ENCODE measurements around the gene REXO5. TPM values are rescaled to one million over a fixed set of nuclear protein-coding genes. Genes with fewer than 3 reads are reported as not detected.
"Not testable (repeated sequence)": the region's sequence is repeated elsewhere in the genome, so short reads cannot be mapped to it uniquely, and the experiment has no call there.

Gene REXO5
- polyA plus RNA-seq, 6 donors from 2014 or later: not detected

- not testable (repeated sequence) for ATAC-seq (ENCODE audit: low read depth in 2 of 2); H3K27me3 Mint-ChIP-seq; DNase-seq; H3K9me3 Mint-ChIP-seq; H3K4me3 Mint-ChIP-seq; H3K27ac Mint-ChIP-seq; H3K4me1 Mint-ChIP-seq
- peaks cover 7 to 12% of the 10 kb centered on the region in 2 donors for H3K36me3 Mint-ChIP-seq
Measured at GRCh38 chr16:20860995-20861394, 54.7 kb downstream of the REXO5 start.

DNA sequence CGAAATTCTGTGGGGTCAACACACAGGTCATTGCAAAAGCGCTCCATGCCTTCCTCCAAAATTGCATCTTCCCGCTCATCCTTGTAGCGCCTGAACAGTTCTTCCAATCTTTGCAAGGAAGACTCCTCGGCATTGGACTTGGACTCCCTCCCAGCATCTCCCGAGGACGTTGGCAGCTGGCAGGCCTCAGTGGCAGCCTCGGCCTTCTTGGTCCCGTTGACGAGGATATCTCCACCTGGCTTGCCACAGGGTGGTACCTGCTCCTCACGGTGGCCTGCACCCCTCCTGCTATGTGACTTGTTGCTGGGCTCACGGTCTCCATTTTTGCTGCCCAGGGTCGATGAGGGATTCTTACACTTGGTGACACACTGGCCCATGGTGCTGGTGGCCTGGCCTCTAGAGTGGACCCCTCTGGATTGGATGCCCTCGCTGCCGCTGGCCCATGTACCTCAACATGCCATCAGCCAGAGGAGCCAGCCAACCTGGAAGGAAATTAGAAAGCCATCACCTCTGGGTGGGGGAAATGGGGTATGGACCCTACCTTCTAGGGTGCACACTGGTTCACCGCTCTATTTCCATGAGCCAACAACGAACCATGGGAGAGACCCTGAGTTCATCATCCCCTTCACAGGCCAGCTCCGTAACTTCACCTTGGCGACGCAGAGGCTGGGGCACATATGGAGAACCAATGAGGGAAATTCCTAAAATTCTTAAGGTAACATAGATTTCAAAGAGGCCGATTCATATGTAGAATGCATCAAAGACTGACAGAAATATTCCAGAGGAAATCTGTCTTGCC, 56.0 kb downstream of the REXO5 start:
- H3K4me3 Mint-ChIP-seq: no peak overlapping the region
- no peaks in the 10 kb centered on the region for H3K9me3 Mint-ChIP-seq
- H3K27me3 Mint-ChIP-seq: no peaks in the 10 kb centered on the region
- DNase-seq: no peak
- no peak overlapping the region for H3K27ac Mint-ChIP-seq
- peaks cover 7 to 12% of the 10 kb centered on the region in 2 donors for H3K36me3 Mint-ChIP-seq
- peaks cover 7 to 19% (median 11%) of the 10 kb centered on the region in 3 donors for H3K4me1 Mint-ChIP-seq
- ATAC-seq (ENCODE audit: low read depth in 2 of 2): no peak

DNA sequence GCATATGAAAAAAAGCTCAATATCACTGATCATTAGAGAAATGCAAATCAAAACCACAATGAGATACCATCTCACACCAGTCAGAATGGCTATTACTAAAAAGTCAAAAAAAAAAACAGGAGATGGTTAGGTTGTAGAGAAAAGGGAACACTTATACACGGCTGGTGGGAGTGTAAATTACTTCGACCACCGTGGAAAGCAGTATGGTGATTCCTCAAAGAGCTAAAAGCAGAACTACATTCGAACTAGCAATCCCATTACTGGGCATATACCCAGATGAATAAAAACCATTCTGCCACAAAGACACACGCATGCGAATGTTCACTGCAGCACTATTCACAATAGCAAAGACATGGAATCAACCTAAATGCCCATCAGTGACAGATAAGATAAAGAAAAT, 58.0 kb downstream of the REXO5 start:
- not testable (repeated sequence) for ATAC-seq (ENCODE audit: low read depth in 2 of 2); H3K27me3 Mint-ChIP-seq; H3K4me3 Mint-ChIP-seq; DNase-seq; H3K9me3 Mint-ChIP-seq
- H3K27ac Mint-ChIP-seq: peak overlapping the region in 1 of 6 donors; percentile 36
- peaks cover 7 to 12% of the 10 kb centered on the region in 2 donors for H3K36me3 Mint-ChIP-seq
- H3K4me1 Mint-ChIP-seq: peaks cover 14 to 35% (median 14%) of the 10 kb centered on the region in 3 donors

DNA sequence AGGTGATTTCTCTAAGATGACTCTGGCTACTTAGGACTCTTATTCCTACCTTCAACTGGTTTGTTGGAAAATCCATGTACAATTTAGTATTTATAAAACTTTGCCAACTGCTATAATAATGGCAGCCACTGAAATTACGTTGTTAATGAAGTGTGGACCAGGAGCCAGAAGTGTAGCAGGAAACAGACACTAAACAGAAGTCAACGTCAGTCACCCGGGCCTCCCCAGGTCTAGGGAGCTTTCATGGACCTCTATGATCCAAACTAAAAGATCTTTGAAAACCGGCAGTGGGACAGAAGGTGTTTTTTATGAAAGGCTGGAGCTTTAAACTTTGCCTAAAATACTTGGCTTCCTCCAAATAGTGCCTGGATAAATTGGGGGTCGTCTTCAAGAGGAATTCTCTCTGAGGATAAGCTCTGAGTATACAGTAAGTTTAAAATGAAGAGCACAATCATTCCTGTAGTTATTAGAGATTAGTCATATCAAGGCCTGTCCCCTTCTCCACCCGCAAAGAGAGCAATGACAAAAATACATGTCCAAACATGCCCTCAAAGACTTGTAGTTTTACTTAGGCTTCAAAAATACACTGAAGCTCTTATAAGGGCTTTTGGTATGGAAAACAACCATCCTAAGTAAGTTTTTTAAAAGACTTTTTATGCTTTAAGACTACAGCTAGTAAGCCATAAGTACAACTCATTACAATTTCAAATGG, 59.2 kb downstream of the REXO5 start:
- peaks cover under 1 to 7% of the 10 kb centered on the region in 2 donors for H3K36me3 Mint-ChIP-seq
- DNase-seq: no peak
- ATAC-seq (ENCODE audit: low read depth in 2 of 2): no peak
- H3K27me3 Mint-ChIP-seq: no peaks in the 10 kb centered on the region
- H3K9me3 Mint-ChIP-seq: no peaks in the 10 kb centered on the region
- peaks cover 14 to 35% (median 20%) of the 10 kb centered on the region in 3 donors for H3K4me1 Mint-ChIP-seq
- H3K27ac Mint-ChIP-seq: peak overlapping the region in 1 of 6 donors; percentile 8
- no peak overlapping the region for H3K4me3 Mint-ChIP-seq

DNA sequence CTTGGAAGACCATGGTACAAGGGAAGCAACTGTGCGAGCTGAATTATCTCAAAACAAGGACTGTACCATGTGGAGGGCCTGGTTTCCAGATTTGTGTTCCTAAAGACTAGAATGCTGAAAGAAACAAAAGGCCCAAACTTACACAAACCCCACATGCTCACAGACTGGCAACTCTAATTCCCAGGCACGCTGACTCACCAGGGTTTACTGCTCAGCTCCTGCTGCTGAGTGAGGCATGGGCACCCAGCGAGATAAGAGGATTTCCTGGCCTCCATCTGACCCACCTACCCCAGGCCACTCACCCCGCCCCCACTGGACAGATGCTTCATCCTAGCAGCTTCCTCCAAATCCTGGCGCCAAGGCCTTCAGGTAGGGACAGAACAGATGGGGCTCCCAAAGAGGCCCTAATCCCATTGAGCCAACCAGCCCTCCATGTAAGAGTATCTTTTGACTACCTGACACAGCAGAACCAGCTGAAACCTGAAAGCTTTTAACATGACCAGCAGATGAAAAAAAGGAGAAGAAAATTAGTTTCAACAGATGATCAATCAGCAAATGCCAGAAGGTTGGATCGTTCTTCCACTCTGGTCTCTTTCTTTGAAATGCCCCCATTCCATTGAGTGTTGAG, 59.9 kb downstream of the REXO5 start:
- Mint-ChIP-seq H3K27me3 (no peaks in the 10 kb centered on the region), H3K4me1 (peaks cover 14 to 35% (median 20%) of the 10 kb centered on the region in 3 donors), H3K36me3 (peaks cover 0 to 7% of the 10 kb centered on the region in 2 donors), H3K9me3 (no peaks in the 10 kb centered on the region), H3K27ac (no peak overlapping the region), H3K4me3 (no peak overlapping the region)
- no peak for ATAC-seq (ENCODE audit: low read depth in 2 of 2)
- no peak for DNase-seq

GRCh38 chr16:20866801-20867200, 60.5 kb downstream of the REXO5 start:
- Mint-ChIP-seq H3K9me3 (no peaks in the 10 kb centered on the region), H3K27ac (no peak overlapping the region), H3K4me3 (no peak overlapping the region), H3K36me3 (peaks cover 0 to 7% of the 10 kb centered on the region in 2 donors), H3K4me1 (peaks cover 14 to 35% (median 20%) of the 10 kb centered on the region in 3 donors), H3K27me3 (no peaks in the 10 kb centered on the region)
- no peak for DNase-seq
- no peak for ATAC-seq (ENCODE audit: low read depth in 2 of 2)

GRCh38 chr16:20867585-20867984, 61.3 kb downstream of the REXO5 start:
- Mint-ChIP-seq H3K4me3 (no peak overlapping the region), H3K27ac (no peak overlapping the region), H3K4me1 (peaks cover 14 to 35% (median 27%) of the 10 kb centered on the region in 3 donors), H3K9me3 (no peaks in the 10 kb centered on the region), H3K36me3 (no peaks in the 10 kb centered on the region), H3K27me3 (no peaks in the 10 kb centered on the region)
- ATAC-seq (ENCODE audit: low read depth in 2 of 2): no peak
- no peak for DNase-seq

- no peak overlapping the region for H3K27ac Mint-ChIP-seq
- H3K4me3 Mint-ChIP-seq: no peak overlapping the region
- H3K27me3 Mint-ChIP-seq: no peaks in the 10 kb centered on the region
- ATAC-seq (ENCODE audit: low read depth in 2 of 2) (no peak), DNase-seq (no peak)
- peaks cover 22 to 40% (median 39%) of the 10 kb centered on the region in 3 donors for H3K4me1 Mint-ChIP-seq
- H3K36me3 Mint-ChIP-seq: no peaks in the 10 kb centered on the region
- H3K9me3 Mint-ChIP-seq: no peaks in the 10 kb centered on the region
Measured at GRCh38 chr16:20868890-20869289, 62.6 kb downstream of the REXO5 start.

GRCh38 chr16:20870122-20870820, 63.9 kb downstream of the REXO5 start:
- Mint-ChIP-seq H3K4me3 (no peak overlapping the region), H3K36me3 (no peaks in the 10 kb centered on the region), H3K27me3 (no peaks in the 10 kb centered on the region), H3K4me1 (peaks cover 35 to 48% (median 48%) of the 10 kb centered on the region in 3 donors), H3K27ac (no peak overlapping the region), H3K9me3 (no peaks in the 10 kb centered on the region)
- DNase-seq: no peak
- ATAC-seq (ENCODE audit: low read depth in 2 of 2): no peak

DNA sequence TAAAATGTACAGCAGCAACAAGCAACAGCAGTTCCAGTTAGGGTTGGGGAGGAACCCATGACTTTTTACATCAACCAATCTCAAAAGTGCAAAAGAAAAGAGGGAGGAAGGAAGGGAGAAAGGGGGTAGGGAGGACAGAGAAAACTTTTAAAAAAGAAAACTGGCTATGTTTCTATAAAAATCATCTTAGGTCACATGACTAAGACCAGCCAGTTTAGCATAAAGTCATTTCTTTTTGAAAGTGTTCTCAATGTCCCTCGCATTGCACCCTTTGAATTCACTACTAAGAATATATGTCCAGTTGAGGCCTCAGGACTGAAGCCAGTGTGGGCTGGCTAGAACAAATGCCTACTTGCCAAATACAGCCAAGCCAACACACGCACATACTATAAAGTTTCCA, 64.9 kb downstream of the REXO5 start:
- no peak overlapping the region for H3K4me3 Mint-ChIP-seq
- H3K4me1 Mint-ChIP-seq: peaks cover 39 to 54% (median 53%) of the 10 kb centered on the region in 3 donors
- no peak for DNase-seq
- ATAC-seq (ENCODE audit: low read depth in 2 of 2): no peak
- H3K27me3 Mint-ChIP-seq: no peaks in the 10 kb centered on the region
- no peak overlapping the region for H3K27ac Mint-ChIP-seq
- no peaks in the 10 kb centered on the region for H3K9me3 Mint-ChIP-seq
- no peaks in the 10 kb centered on the region for H3K36me3 Mint-ChIP-seq

DNA sequence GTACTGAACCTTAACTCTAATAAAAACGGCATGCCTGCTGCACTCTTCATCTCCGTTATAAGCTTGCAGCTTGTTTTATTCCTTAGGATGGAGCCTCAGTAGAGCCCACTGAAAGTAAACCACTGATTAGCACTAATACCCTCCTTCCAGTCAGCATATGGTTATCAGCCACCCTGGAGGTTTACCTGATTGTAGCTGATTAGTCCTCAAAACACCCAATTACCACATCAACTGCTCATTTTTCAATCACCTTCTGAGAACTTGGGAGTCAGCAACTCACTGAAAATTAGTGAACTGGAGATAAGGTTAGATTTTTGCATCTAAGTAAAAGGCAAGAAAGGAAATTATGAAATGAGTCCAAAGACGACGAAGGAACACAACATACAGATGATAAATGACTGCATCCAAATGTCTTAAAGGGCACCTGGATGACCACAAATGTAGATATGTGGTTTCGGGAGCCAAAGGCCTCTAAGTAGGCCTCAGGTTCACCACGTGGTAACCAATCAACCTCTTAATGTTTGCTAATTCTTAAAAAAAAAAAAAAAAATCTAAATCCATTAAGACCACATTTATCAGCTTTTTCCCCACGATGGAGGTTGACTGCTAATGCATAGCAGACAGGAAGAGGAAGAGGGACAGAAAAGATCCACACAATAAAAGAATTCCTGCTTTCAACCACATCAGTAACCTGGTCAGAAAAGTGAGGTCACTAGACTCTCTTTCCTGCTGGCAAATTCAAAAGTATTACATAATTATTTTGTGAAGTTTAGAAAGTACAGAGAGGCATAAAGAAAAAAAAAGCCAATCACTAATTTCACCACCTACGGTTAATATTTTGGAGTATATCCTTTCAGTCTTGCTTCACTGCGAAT, 65.9 kb downstream of the REXO5 start:
- H3K4me3 Mint-ChIP-seq: no peak overlapping the region
- H3K27ac Mint-ChIP-seq: peak overlapping the region in 1 of 6 donors; percentile 17
- H3K4me1 Mint-ChIP-seq: peaks cover 33 to 50% (median 48%) of the 10 kb centered on the region in 3 donors

GRCh38 chr16:20873331-20873730, 67.0 kb downstream of the REXO5 start:
- peaks cover 29 to 46% (median 42%) of the 10 kb centered on the region in 3 donors for H3K4me1 Mint-ChIP-seq
- no peaks in the 10 kb centered on the region for H3K36me3 Mint-ChIP-seq
- H3K9me3 Mint-ChIP-seq: peaks cover 0 to 4% (median 0%) of the 10 kb centered on the region in 7 donors
- peak overlapping the region in 3 of 8 donors; percentile 9 to 68 (median 20) for H3K4me3 Mint-ChIP-seq
- no peak for ATAC-seq (ENCODE audit: low read depth in 2 of 2)
- DNase-seq: no peak
- H3K27me3 Mint-ChIP-seq: no peaks in the 10 kb centered on the region
- H3K27ac Mint-ChIP-seq: peak overlapping the region; percentile 74 to 93 (median 84)

More for the DNA sequence above, 65.9 kb downstream of the REXO5 start:
- ATAC-seq (ENCODE audit: low read depth in 2 of 2) (no peak), DNase-seq (no peak)
- Mint-ChIP-seq H3K27me3 (no peaks in the 10 kb centered on the region), H3K9me3 (peaks cover 0 to 4% (median 0%) of the 10 kb centered on the region in 7 donors), H3K36me3 (no peaks in the 10 kb centered on the region)
